ENCODE data around the gene SKIL.
"Not testable (repeated sequence)": the region's sequence is repeated elsewhere in the genome, so short reads cannot be mapped to it uniquely, and the experiment has no call there.

The SKIL gene

DNA sequence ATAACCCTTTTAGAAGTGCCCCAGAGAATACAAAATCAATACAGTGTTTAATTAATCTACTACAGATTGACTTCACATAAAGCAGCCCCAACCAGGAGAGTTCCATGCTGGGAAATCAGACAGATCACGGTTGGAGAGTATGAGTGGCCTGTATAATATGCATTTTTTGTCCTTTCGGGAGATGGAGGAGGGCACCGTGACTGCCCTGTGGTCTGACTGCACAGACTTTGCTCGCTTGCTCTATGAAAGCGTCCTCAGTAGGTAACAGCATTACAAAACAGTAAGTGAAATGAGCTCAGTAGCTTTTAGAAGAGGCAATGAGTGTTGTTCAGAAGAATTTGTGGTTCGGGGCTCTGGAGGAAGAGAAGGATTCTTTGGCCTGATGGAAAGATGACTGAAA, 34.2 kb upstream of the SKIL start:
- no peak overlapping the region for H3K4me3 ChIP-seq (ENCODE audit: low read depth, low read length)
- TF ChIP-seq, protein P1, sequence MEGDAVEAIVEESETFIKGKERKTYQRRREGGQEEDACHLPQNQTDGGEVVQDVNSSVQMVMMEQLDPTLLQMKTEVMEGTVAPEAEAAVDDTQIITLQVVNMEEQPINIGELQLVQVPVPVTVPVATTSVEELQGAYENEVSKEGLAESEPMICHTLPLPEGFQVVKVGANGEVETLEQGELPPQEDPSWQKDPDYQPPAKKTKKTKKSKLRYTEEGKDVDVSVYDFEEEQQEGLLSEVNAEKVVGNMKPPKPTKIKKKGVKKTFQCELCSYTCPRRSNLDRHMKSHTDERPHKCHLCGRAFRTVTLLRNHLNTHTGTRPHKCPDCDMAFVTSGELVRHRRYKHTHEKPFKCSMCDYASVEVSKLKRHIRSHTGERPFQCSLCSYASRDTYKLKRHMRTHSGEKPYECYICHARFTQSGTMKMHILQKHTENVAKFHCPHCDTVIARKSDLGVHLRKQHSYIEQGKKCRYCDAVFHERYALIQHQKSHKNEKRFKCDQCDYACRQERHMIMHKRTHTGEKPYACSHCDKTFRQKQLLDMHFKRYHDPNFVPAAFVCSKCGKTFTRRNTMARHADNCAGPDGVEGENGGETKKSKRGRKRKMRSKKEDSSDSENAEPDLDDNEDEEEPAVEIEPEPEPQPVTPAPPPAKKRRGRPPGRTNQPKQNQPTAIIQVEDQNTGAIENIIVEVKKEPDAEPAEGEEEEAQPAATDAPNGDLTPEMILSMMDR (IDR thresholded peaks at IDR 0.05; ENCODE audit: low read depth, low read length) = no peak

DNA sequence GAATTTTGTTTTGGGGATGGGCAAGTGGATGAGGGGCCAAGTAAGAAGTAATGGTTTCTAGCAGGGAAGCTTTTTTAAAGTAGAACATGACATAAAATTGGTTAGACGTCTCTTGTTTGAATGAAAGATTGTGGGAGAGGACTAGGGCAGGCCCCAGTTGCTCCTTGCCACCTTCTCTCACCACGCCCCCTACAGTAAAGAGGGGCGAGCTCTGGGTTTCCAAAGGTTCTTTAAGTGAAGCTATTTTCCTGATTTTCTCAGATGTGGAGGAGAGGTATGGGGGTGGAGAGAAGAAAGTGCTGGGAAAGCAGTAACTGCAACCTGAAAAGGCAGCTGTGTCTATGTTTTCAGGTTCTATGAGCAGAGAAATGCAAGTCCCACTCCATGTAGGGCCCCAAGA, 32.6 kb upstream of the SKIL start:
- TF ChIP-seq, protein P1 (IDR thresholded peaks at IDR 0.05; ENCODE audit: low read depth, low read length) = no peak
- H3K4me3 ChIP-seq (ENCODE audit: low read depth, low read length) = no peak overlapping the region

DNA sequence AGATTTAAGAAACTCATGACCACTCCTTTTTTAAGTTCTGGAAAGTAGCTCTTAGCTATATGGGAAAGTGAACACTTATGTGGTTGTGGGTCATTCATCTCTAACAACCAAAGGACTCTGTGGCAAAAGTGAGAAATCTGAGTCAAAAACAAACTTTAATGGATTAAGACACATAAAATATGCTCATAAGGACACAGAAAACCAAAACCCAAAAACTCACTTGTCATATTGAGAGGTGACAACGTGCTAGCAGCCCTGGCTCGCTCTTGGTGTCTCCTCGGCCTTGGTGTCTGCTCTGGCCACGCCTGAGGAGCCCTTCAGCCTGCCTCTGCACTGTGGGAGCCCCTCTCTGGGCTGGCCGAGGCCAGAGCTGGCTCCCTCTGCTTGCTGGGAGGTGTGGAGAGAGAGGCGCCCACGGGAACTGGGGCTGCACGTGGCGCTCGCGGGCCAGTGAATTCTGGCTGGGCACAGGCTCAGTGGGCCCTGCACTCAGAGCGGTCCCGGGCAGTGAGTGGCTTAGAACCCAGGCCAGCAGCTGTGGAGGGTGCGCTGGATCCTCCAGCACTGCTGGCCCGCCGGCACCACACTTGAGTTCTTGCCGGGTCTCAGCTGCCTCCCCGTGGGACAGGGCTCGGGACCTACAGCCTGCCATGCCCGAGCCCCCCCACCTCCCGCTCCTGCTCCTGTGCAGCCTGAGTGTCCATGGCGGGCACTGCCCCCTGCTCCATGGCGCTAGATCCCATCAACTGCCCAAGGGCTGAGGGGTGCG, 30.3 kb upstream of the SKIL start:
- TF ChIP-seq, protein P1 (IDR thresholded peaks at IDR 0.05; ENCODE audit: low read depth, low read length) = no peak

DNA sequence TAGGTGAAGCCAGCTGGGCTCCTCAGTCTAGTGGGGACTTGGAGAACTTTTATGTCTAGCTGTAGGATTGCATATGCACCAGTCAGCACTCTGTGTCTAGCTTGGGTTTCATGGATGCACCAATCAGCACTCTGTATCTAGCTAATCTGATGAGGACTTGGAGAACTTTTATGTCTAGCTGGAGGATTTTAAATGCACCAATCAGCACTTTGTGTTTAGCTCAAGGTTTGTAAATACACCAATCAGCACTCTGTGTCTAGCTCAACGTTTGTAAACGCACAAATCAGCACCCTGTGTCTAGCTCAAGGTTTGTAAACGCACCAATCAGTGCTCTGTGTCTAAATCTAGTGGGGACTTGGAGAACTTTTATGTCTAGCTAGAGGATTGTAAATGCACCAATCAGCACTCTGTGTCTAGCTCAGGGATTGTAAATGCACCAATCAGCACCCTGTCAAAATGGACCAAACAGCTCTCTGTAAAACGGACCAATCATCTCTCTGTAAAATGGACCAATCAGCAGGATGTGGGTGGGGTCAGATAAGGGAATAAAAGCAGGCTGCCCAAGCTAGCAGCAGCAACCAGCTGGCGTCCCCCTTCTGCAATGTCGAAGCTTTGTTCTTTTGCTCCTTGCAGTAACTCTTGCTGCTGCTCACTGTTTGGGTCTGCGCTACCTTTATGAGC, 29.5 kb upstream of the SKIL start:
- H3K4me3 ChIP-seq (ENCODE audit: low read depth, low read length) = not testable (repeated sequence)

More for the DNA sequence above, 30.3 kb upstream of the SKIL start:
- H3K4me3 ChIP-seq (ENCODE audit: low read depth, low read length) = no peak overlapping the region

DNA sequence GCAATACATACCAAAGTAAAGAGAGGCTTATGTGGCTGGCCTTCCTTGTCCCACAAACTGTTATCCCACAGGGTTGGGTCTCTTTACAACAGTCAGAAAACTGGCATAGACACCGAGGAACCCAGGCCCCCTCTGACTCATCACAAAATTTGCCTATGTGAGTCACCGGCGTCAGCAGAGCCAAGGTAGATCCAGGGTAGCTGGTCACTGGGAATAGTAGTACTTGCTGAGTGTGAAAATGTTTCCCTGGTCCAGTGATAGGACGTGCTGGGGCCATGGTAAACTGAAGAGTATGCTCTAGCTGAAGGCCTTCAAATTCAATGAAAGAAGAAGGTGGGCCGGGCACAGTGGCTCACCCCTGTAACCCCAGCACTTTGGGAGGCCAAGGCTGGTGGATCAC, 27.1 kb upstream of the SKIL start:
- TF ChIP-seq, protein P1 (IDR thresholded peaks at IDR 0.05; ENCODE audit: low read depth, low read length) = no peak
- no peak overlapping the region for H3K4me3 ChIP-seq (ENCODE audit: low read depth, low read length)

DNA sequence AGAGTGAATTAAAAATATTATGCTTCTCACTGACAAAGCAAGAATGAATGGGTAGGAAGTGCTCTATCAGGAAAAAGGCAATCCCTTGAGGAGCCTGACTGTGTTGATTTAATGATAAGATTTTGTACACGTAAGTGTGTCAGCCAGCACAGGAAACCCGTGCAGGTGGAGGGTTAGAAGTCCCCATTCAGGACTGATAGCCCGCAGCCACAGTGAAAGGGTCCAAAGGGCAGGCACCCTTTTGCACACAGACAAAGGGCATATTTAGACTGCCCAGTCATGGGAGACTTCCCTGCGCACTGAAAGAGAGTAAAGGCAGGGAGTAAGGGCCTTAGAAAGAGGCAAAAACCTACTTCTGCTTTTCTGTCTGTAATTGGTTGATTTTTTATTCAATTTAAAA, 26.4 kb upstream of the SKIL start:
- H3K4me3 ChIP-seq (ENCODE audit: low read depth, low read length) = no peak overlapping the region
- TF ChIP-seq, protein P1 (IDR thresholded peaks at IDR 0.05; ENCODE audit: low read depth, low read length) = no peak

DNA sequence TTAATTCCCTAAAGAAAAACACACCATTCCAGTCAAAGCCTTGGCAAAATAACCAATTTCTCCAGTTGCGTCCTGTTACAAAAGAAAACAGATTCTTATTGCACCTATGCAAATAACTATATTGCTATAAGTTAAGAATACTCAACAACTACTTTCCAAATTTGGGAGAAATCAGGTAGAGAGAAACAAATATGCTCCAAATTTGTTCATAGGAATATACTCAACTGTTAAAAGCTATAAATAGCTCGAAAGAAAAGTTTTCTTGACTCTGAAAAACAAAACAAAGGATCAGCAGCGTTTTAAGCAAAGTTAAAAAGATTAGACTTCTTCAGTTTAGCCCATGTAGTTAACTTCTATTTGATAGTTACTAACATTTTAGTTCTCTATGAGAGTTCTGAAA, 20.1 kb upstream of the SKIL start:
- H3K4me3 ChIP-seq (ENCODE audit: low read depth, low read length) = no peak overlapping the region
- TF ChIP-seq, protein P1 (IDR thresholded peaks at IDR 0.05; ENCODE audit: low read depth, low read length) = no peak
